Uterus (tissue), 4 donors: ENCODE data around the gene OSBPL2. TPM values are rescaled to one million over a fixed set of nuclear protein-coding genes. Genes with fewer than 3 reads are reported as not detected.

ENCODE experiments used
- DNase-seq, 2 donors: peaks; one replicate each; pipeline ENCODE4 v3.0.0-alpha.2; 2019 to 2020
- H3K27ac ChIP-seq, 2 donors: fragments of 200-600 bp; sonication (generic); 1 replicate in 1 of 2; 2 replicates in 1 of 2; pipeline ENCODE4 v1.5.1; 2016 to 2018
- H3K27me3 ChIP-seq, 2 donors: fragments of 200-600 bp; sonication (generic); one replicate each; pipeline ENCODE4 v1.5.1; 2018 to 2019; ENCODE audit warnings: control low read depth in 1 of 2
- H3K36me3 ChIP-seq, 2 donors: fragments of 200-600 bp; sonication (generic); one replicate each; pipeline ENCODE4 v1.5.1; 2019; ENCODE audit warnings: control low read depth in 1 of 2
- H3K4me1 ChIP-seq, 2 donors: fragments of 200-600 bp; sonication (generic); one replicate each; pipeline ENCODE4 v1.5.1; 2018 to 2019; ENCODE audit warnings: control low read depth in 1 of 2
- H3K4me3 ChIP-seq, 2 donors: fragments of 200-600 bp; sonication (generic); 1 replicate in 1 of 2; 2 replicates in 1 of 2; pipeline ENCODE4 v1.5.1; 2018 to 2019; ENCODE audit warnings: mild to moderate bottlenecking in 1 of 2
- H3K9me3 ChIP-seq, 2 donors: fragments of 200-600 bp; sonication (generic); one replicate each; pipeline ENCODE4 v1.5.1; 2019; ENCODE audit warnings: control low read depth in 1 of 2
- CTCF ChIP-seq, 4 experiments: fragments of 200-600 bp in 2 of 4; fragments of 450-650 bp in 2 of 4; sonication (generic) in 2 of 4; IDR thresholded peaks; one replicate each; pipeline ENCODE4 v1.5.1; 2016 to 2019; ENCODE audit warnings: antibody characterized with exemption in 4 of 4, mild to moderate bottlenecking in 2 of 4, moderate library complexity in 1 of 4
- POLR2A ChIP-seq, 2 donors: fragments of 450-650 bp; IDR thresholded peaks; one replicate each; pipeline ENCODE4 v1.6.1; 2016; ENCODE audit warnings: antibody characterized with exemption in 2 of 2, mild to moderate bottlenecking in 1 of 2, moderate library complexity in 1 of 2
- intact Hi-C: fragments of 100-400 bp; cut with DNase I; formaldehyde crosslinking; loops from one replicate; pipeline ENCODE4 v1.15.1; 2023; ENCODE audit warnings: low total_unique reads
- total RNA-seq, 4 donors: library from RNA; depleted of rRNA in 3 of 4; stranded (reverse); fragments of >200 nt in 3 of 4; gene quantifications; one replicate each; pipeline versions ENCODE4 v1.1.0 to v1.2.4, GENCODE V29; 2014 to 2023
- donor health status: DM: yes; HTN: yes; CAD: no.

OSBPL2 gene
- total RNA-seq, 4 donors from 2014 or later, result 12.3 to 55.9 (median 33.4) TPM

- Histone ChIP-seq H3K27me3 (no peaks in the 10 kb centered on the region), H3K27ac (no peak overlapping the region), H3K9me3 (no peaks in the 10 kb centered on the region), H3K4me3 (no peak overlapping the region), H3K4me1 (no peaks in the 10 kb centered on the region), H3K36me3 (no peaks in the 10 kb centered on the region)
- no peak for DNase-seq
- intact Hi-C loops, result no loop called here
- TF ChIP-seq POLR2A (IDR thresholded peaks at IDR 0.05) (no peak), CTCF (IDR thresholded peaks at IDR 0.05) (no peak)
Measured at GRCh38 chr20:62327726-62328495, 89.6 kb downstream of the OSBPL2 start.

GRCh38 chr20:62328684-62329388, 90.5 kb downstream of the OSBPL2 start:
- no peak for DNase-seq
- Histone ChIP-seq H3K27me3 (no peaks in the 10 kb centered on the region), H3K9me3 (no peaks in the 10 kb centered on the region), H3K36me3 (no peaks in the 10 kb centered on the region), H3K4me1 (no peaks in the 10 kb centered on the region), H3K27ac (no peak overlapping the region), H3K4me3 (no peak overlapping the region)
- intact Hi-C loops, result no loop called here
- TF ChIP-seq POLR2A (IDR thresholded peaks at IDR 0.05) (no peak), CTCF (IDR thresholded peaks at IDR 0.05) (no peak)

- DNase-seq, result no peak
- no peak overlapping the region for H3K4me3 ChIP-seq
- TF ChIP-seq POLR2A (IDR thresholded peaks at IDR 0.05) (no peak), CTCF (IDR thresholded peaks at IDR 0.05) (no peak)
- H3K27me3 ChIP-seq, result no peaks in the 10 kb centered on the region
- intact Hi-C loops, result no loop called here
- no peaks in the 10 kb centered on the region for H3K4me1 ChIP-seq
- H3K27ac ChIP-seq, result no peak overlapping the region
- H3K9me3 ChIP-seq, result no peaks in the 10 kb centered on the region
- H3K36me3 ChIP-seq, result no peaks in the 10 kb centered on the region
Measured at GRCh38 chr20:62329389-62330377, 91.4 kb downstream of the OSBPL2 start.

GRCh38 chr20:62330576-62331317, 92.4 kb downstream of the OSBPL2 start:
- no peaks in the 10 kb centered on the region for H3K9me3 ChIP-seq
- H3K36me3 ChIP-seq, result no peaks in the 10 kb centered on the region
- DNase-seq, result no peak
- no peak overlapping the region for H3K4me3 ChIP-seq
- no peak overlapping the region for H3K27ac ChIP-seq
- H3K27me3 ChIP-seq, result no peaks in the 10 kb centered on the region
- H3K4me1 ChIP-seq, result no peaks in the 10 kb centered on the region
- TF ChIP-seq POLR2A (IDR thresholded peaks at IDR 0.05) (no peak), CTCF (IDR thresholded peaks at IDR 0.05) (no peak)
- intact Hi-C loops, result no loop called here
